OCI-LY7 (cell line): ENCODE measurements around the gene ITIH4. TPM values are rescaled to one million over a fixed set of nuclear protein-coding genes. Genes with fewer than 3 reads are reported as not detected.

ENCODE experiments used
- BruUV-seq: library from RNA; stranded (reverse); fragments of 400-500 nt; replicated peaks from 2 replicates; lab custom pipeline; 2021; lab: Mats Ljungman, UMichigan
- CTCF ChIA-PET: fragments of 300-600 bp; sonication (Branson Sonifier 250); formaldehyde crosslinking; loops from one replicate; lab custom pipeline; 2022; ENCODE audit warnings: antibody characterized with exemption; ENCODE audit not compliant: unreplicated experiment; lab: Charles Lee
- POLR2A ChIA-PET: fragments of 300-600 bp; sonication (Branson Sonifier 250); formaldehyde crosslinking; loops from one replicate; lab custom pipeline; 2022; ENCODE audit warnings: antibody characterized with exemption; lab: Charles Lee
- DNase-seq: peaks from one replicate; pipeline ENCODE4 v3.0.0-alpha.2; 2015; ENCODE audit warnings: low spot score
- H2AFZ ChIP-seq: fragments of 200-600 bp; sonication (generic), shearing (Covaris generic); 2 replicates; pipeline ENCODE4 v1.6.1; 2014; ENCODE audit warnings: mild to moderate bottlenecking, antibody characterized with exemption, low read length, moderate library complexity
- H3K27ac ChIP-seq: fragments of 200-600 bp; sonication (generic); 2 replicates; pipeline ENCODE4 v1.5.1; 2014; ENCODE audit warnings: mixed run types, low read depth, mild to moderate bottlenecking, moderate library complexity, low read length, inconsistent platforms; ENCODE audit not compliant: poor library complexity, severe bottlenecking
- H3K36me3 ChIP-seq: fragments of 200-600 bp; sonication (generic); 2 replicates; pipeline ENCODE4 v1.6.1; 2014; ENCODE audit warnings: mild to moderate bottlenecking, antibody characterized with exemption, low read length, moderate library complexity, mixed read lengths; ENCODE audit not compliant: insufficient read depth
- H3K4me1 ChIP-seq: fragments of 200-600 bp; sonication (generic); 2 replicates; pipeline ENCODE4 v1.5.1; 2014; ENCODE audit warnings: mild to moderate bottlenecking, low read length; ENCODE audit not compliant: insufficient read depth, poor library complexity, severe bottlenecking
- H3K4me2 ChIP-seq: fragments of 200-600 bp; sonication (generic); 2 replicates; pipeline ENCODE4 v1.6.1; 2014; ENCODE audit warnings: mild to moderate bottlenecking, low read length
- H3K4me3 ChIP-seq: fragments of 200-600 bp; sonication (generic); 2 replicates; pipeline ENCODE4 v1.5.1; 2014; ENCODE audit warnings: mild to moderate bottlenecking, low read depth, low read length; ENCODE audit not compliant: poor library complexity, severe bottlenecking
- H3K79me2 ChIP-seq: fragments of 200-600 bp; sonication (generic); 2 replicates; pipeline ENCODE4 v1.6.1; 2016; ENCODE audit warnings: low read depth, mild to moderate bottlenecking, low read length, moderate library complexity, mixed read lengths; ENCODE audit not compliant: insufficient read depth
- H3K9me2 ChIP-seq: fragments of 200-600 bp; sonication (generic); 2 replicates; pipeline ENCODE4 v1.6.1; 2016; ENCODE audit warnings: mild to moderate bottlenecking, low read length, mixed read lengths; ENCODE audit not compliant: insufficient read depth
- H3K9me3 ChIP-seq: fragments of 200-600 bp; sonication (generic); 2 replicates; pipeline ENCODE4 v1.6.1; 2014; ENCODE audit warnings: mild to moderate bottlenecking, mixed run types, low read length, mixed read lengths
- H4K20me1 ChIP-seq: fragments of 200-600 bp; sonication (generic); 2 replicates; pipeline ENCODE4 v1.6.1; 2014; ENCODE audit warnings: mild to moderate bottlenecking, antibody characterized with exemption, low read length, moderate library complexity, mixed read lengths; ENCODE audit not compliant: insufficient read depth
- CTCF ChIP-seq: fragments of 200-600 bp; sonication (generic); conservative IDR thresholded peaks from 2 replicates; pipeline ENCODE4 v1.5.1; 2014; ENCODE audit warnings: mild to moderate bottlenecking, antibody characterized with exemption, low read length, moderate library complexity, mixed read lengths
- EZH2phosphoT487 ChIP-seq: fragments of 200-600 bp; sonication (generic); IDR thresholded peaks from 2 replicates; pipeline ENCODE4 v1.6.1; 2018; ENCODE audit warnings: low read depth, borderline replicate concordance, mild to moderate bottlenecking, mixed run types, antibody characterized with exemption, low read length, moderate library complexity, mixed read lengths
- intact Hi-C: fragments of 100-400 bp; cut with micrococcal nuclease; formaldehyde crosslinking; loops from one replicate; pipeline ENCODE4 v1.10.0; 2022; ENCODE audit not compliant: unreplicated experiment
- total RNA-seq, 2 experiments: library from RNA; depleted of rRNA in 1 of 2; stranded (reverse); fragments of >200 nt in 1 of 2; shearing (Covaris generic) in 1 of 2; gene quantifications; 2 replicates each; pipeline ENCODE4 v1.2.3, GENCODE V29; 2014 to 2022

ITIH4 gene
- total RNA-seq, 2 experiments from 2014 or later: 2.1 to 2.2 TPM

GRCh38 chr3:52874160-52874701 lies 43.8 kb upstream of the ITIH4 start:
- Histone ChIP-seq H3K9me2 (no peaks in the 10 kb centered on the region), H3K79me2 (no peaks in the 10 kb centered on the region), H3K9me3 (no peaks in the 10 kb centered on the region), H3K4me1 (no peaks in the 10 kb centered on the region), H2AFZ (no peak overlapping the region), H3K27ac (no peak overlapping the region), H3K4me2 (no peak overlapping the region), H3K4me3 (no peak overlapping the region), H3K36me3 (no peaks in the 10 kb centered on the region), H4K20me1 (no peaks in the 10 kb centered on the region; the same call in 1 of the 2 replicates)
- TF ChIP-seq CTCF (no peak), EZH2phosphoT487 (no peak)
- intact Hi-C loops: no loop called here
- CTCF ChIA-PET: no interaction called here
- no TSS peak for BruUV-seq
- no peak for DNase-seq
- POLR2A ChIA-PET: interaction anchor here (0.7 kb wide), 1 partner anchor 17 kb away, joined by 3 read pairs; no protein-coding TSS in a partner anchor

GRCh38 chr3:52873433-52874159 lies 43.1 kb upstream of the ITIH4 start:
- BruUV-seq: no TSS peak
- no peak overlapping the region for H3K4me3 ChIP-seq
- H3K4me1 ChIP-seq: no peaks in the 10 kb centered on the region
- TF ChIP-seq CTCF (no peak), EZH2phosphoT487 (no peak)
- CTCF ChIA-PET: no interaction called here
- H3K4me2 ChIP-seq: no peak overlapping the region
- H3K9me3 ChIP-seq: no peaks in the 10 kb centered on the region
- no peak overlapping the region for H3K27ac ChIP-seq
- no peaks in the 10 kb centered on the region for H3K9me2 ChIP-seq
- no peak for DNase-seq
- no peaks in the 10 kb centered on the region for H3K79me2 ChIP-seq
- no peak overlapping the region for H2AFZ ChIP-seq
- POLR2A ChIA-PET: interaction anchor here (0.6 to 0.7 kb wide), 2 partner anchors 17 to 121 kb away, joined by 3 read pairs; no protein-coding TSS in a partner anchor
- H4K20me1 ChIP-seq: no peaks in the 10 kb centered on the region; the same call in 1 of the 2 replicates
- intact Hi-C loops: no loop called here
- no peaks in the 10 kb centered on the region for H3K36me3 ChIP-seq

- intact Hi-C loops: no loop called here
- BruUV-seq: no TSS peak
- ChIA-PET CTCF (interaction anchor here (0.5 kb wide), 1 partner anchor 179 kb away, joined by 3 read pairs; no protein-coding TSS in a partner anchor), POLR2A (no interaction called here)
- no peak for DNase-seq
- H3K4me2 ChIP-seq: no peak overlapping the region
- H3K27ac ChIP-seq: no peak overlapping the region
- no peaks in the 10 kb centered on the region for H3K4me1 ChIP-seq
- no peaks in the 10 kb centered on the region; the same call in 1 of the 2 replicates for H4K20me1 ChIP-seq
- no peaks in the 10 kb centered on the region for H3K9me2 ChIP-seq
- no peaks in the 10 kb centered on the region for H3K9me3 ChIP-seq
- no peak for TF ChIP-seq CTCF
- no peak for TF ChIP-seq EZH2phosphoT487
- H3K36me3 ChIP-seq: no peaks in the 10 kb centered on the region
- no peak overlapping the region for H2AFZ ChIP-seq
- no peaks in the 10 kb centered on the region for H3K79me2 ChIP-seq
- H3K4me3 ChIP-seq: no peak overlapping the region
Observed at GRCh38 chr3:52872245-52872644, 41.8 kb upstream of the ITIH4 start.
